SK-N-SH (cell line): Measurements from ENCODE around the gene MBD2. TPM values are rescaled to one million over a fixed set of nuclear protein-coding genes. Genes with fewer than 3 reads are reported as not detected.

Experiments used
- CTCF ChIA-PET: fragments of 300-600, 350-600 bp; formaldehyde crosslinking; extraction: SDS; loops from one replicate; lab custom pipeline; 2021; lab: Yijun Ruan, JAX
- POLR2A ChIA-PET: fragments of 350-600 bp; sonication (Branson Sonifier 250); formaldehyde crosslinking; extraction: SDS; loops from one replicate; lab custom pipeline; 2020; ENCODE audit warnings: antibody characterized with exemption, inconsistent platforms; lab: Yijun Ruan, JAX
- DNase-seq: peaks from one replicate; pipeline ENCODE4 v3.0.0; 2012
- H2AFZ ChIP-seq: fragments of 200-600 bp; sonication (generic); 2 replicates; pipeline ENCODE4 v1.8.1; 2016; ENCODE audit warnings: antibody characterized with exemption, mild to moderate bottlenecking, low read depth
- H3F3A ChIP-seq: fragments of 200-600 bp; sonication (generic); replicated peaks from 2 replicates; pipeline ENCODE3; 2016; ENCODE audit warnings: antibody characterized with exemption, mild to moderate bottlenecking; ENCODE audit not compliant: insufficient read depth
- H3K27ac ChIP-seq, 2 experiments: fragments of 200-500 bp in 1 of 2; fragments of 200-600 bp in 1 of 2; sonication (Bioruptor generic) in 1 of 2; sonication (generic), shearing (Covaris generic) in 1 of 2; 2 replicates each; pipeline versions ENCODE4 v1.5.1 to v1.6.1; 2014 to 2016; ENCODE audit warnings: low read depth in 2 of 2, inconsistent platforms in 1 of 2, low read length in 1 of 2, mild to moderate bottlenecking in 1 of 2, mixed read lengths in 1 of 2
- H3K27me3 ChIP-seq: fragments of 200-600 bp; sonication (generic), shearing (Covaris generic); 2 replicates; pipeline ENCODE4 v1.6.1; 2016; ENCODE audit warnings: mixed run types; ENCODE audit not compliant: insufficient read depth
- H3K36me3 ChIP-seq, 2 experiments: fragments of 200-500 bp in 1 of 2; fragments of 200-600 bp in 1 of 2; sonication (Bioruptor generic) in 1 of 2; sonication (generic) in 1 of 2; replicated peaks in 1 of 2; 2 replicates each; pipeline versions ENCODE3 to v1.5.1; 2014 to 2016; ENCODE audit warnings: low read length in 1 of 2, mild to moderate bottlenecking in 1 of 2; ENCODE audit not compliant: insufficient read depth in 2 of 2, control insufficient read depth in 1 of 2
- H3K4me1 ChIP-seq, 2 experiments: fragments of 200-500 bp in 1 of 2; fragments of 200-600 bp in 1 of 2; sonication (Bioruptor generic) in 1 of 2; sonication (generic), shearing (Covaris generic) in 1 of 2; 2 replicates each; pipeline versions ENCODE4 v1.5.1 to v1.6.1; 2014 to 2016; ENCODE audit warnings: low read depth in 1 of 2, low read length in 1 of 2, mixed run types in 1 of 2; ENCODE audit not compliant: insufficient read depth in 2 of 2, control insufficient read depth in 1 of 2
- H3K4me2 ChIP-seq: fragments of 200-600 bp; sonication (generic), shearing (Covaris generic); 2 replicates; pipeline ENCODE4 v1.6.1; 2017; ENCODE audit warnings: mixed run types
- H3K4me3 ChIP-seq, 2 experiments: fragments of 200-500 bp in 1 of 2; fragments of 200-600 bp in 1 of 2; sonication (Bioruptor generic) in 1 of 2; sonication (generic), shearing (Covaris generic) in 1 of 2; 2 replicates each; pipeline versions ENCODE4 v1.5.1 to v1.8.1; 2014 to 2016; ENCODE audit warnings: low read depth in 2 of 2, inconsistent platforms in 1 of 2, low read length in 1 of 2, mild to moderate bottlenecking in 1 of 2, mixed read lengths in 1 of 2, moderate library complexity in 1 of 2
- H3K79me2 ChIP-seq: fragments of 200-600 bp; sonication (generic); 2 replicates; pipeline ENCODE4 v1.8.1; 2017; ENCODE audit warnings: mild to moderate bottlenecking; ENCODE audit not compliant: insufficient read depth
- H3K9ac ChIP-seq: fragments of 200-600 bp; sonication (generic); 2 replicates; pipeline ENCODE4 v1.6.1; 2017; ENCODE audit warnings: mixed run types
- H3K9me2 ChIP-seq: fragments of 200-600 bp; sonication (generic); 2 replicates; pipeline ENCODE4 v1.6.1; 2017; ENCODE audit warnings: mixed run types
- H3K9me3 ChIP-seq: fragments of 200-600 bp; sonication (generic); 2 replicates; pipeline ENCODE4 v1.6.1; 2017; ENCODE audit warnings: mixed run types, mild to moderate bottlenecking, moderate library complexity
- H4K20me1 ChIP-seq: fragments of 200-600 bp; sonication (generic); 2 replicates; pipeline ENCODE4 v1.6.1; 2017; ENCODE audit warnings: mild to moderate bottlenecking, mixed run types; ENCODE audit not compliant: insufficient read depth
- CHD2 ChIP-seq: fragments of 150-350 bp; IDR thresholded peaks from 2 replicates; pipeline ENCODE4 v1.6.1; 2018; ENCODE audit warnings: low read length; ENCODE audit not compliant: partially characterized antibody
- ELF1 ChIP-seq: IDR thresholded peaks from 2 replicates; pipeline ENCODE4 v1.4.0; 2012
- FOSL2 ChIP-seq: IDR thresholded peaks from 2 replicates; pipeline ENCODE4 v1.4.0; 2012; ENCODE audit warnings: low read depth, mild to moderate bottlenecking, moderate library complexity, borderline replicate concordance
- GATA2 ChIP-seq: sonication (generic); formaldehyde crosslinking; IDR thresholded peaks from 2 replicates; pipeline ENCODE4 v1.5.0; 2020; ENCODE audit warnings: mild to moderate bottlenecking, missing genetic modification reagents
- JUND ChIP-seq: IDR thresholded peaks from 2 replicates; pipeline ENCODE4 v1.4.0; 2012
- MEF2A ChIP-seq: IDR thresholded peaks from 2 replicates; pipeline ENCODE4 v1.4.0; 2012; ENCODE audit warnings: low read depth, borderline replicate concordance
- MXI1 ChIP-seq: IDR thresholded peaks from 2 replicates; pipeline ENCODE4 v1.6.1; 2012; ENCODE audit warnings: mild to moderate bottlenecking, low read depth, low read length, improper control_type of control experiment
- NFIC ChIP-seq: IDR thresholded peaks from 2 replicates; pipeline ENCODE4 v1.4.0; 2012; ENCODE audit warnings: borderline replicate concordance
- RAD21 ChIP-seq: IDR thresholded peaks from 2 replicates; pipeline ENCODE4 v1.6.1; 2012; ENCODE audit warnings: mild to moderate bottlenecking, low read length
- RCOR1 ChIP-seq: fragments of 150-350 bp; IDR thresholded peaks from 2 replicates; pipeline ENCODE4 v1.6.1; 2017; ENCODE audit warnings: antibody characterized with exemption, low read length
- RXRA ChIP-seq: IDR thresholded peaks from 2 replicates; pipeline ENCODE4 v1.4.0; 2012; ENCODE audit warnings: low read depth, mild to moderate bottlenecking, borderline replicate concordance
- SIN3A ChIP-seq: IDR thresholded peaks from 2 replicates; pipeline ENCODE4 v1.6.1; 2012; ENCODE audit warnings: low read depth, mild to moderate bottlenecking, low read length, moderate library complexity, borderline replicate concordance
- SMC3 ChIP-seq: IDR thresholded peaks from 2 replicates; pipeline ENCODE4 v1.6.1; 2012; ENCODE audit warnings: low read depth, low read length, improper control_type of control experiment
- TAF1 ChIP-seq: IDR thresholded peaks from 2 replicates; pipeline ENCODE4 v1.6.1; 2012; ENCODE audit warnings: low read depth, mild to moderate bottlenecking, low read length, moderate library complexity, borderline replicate concordance
- YY1 ChIP-seq: IDR thresholded peaks from 2 replicates; pipeline ENCODE4 v1.4.0; 2012; ENCODE audit warnings: low read depth, mild to moderate bottlenecking
- WGBS: methylation state at CpG from one replicate; pipeline ENCODE4 v1.1.6; 2017; ENCODE audit warnings: low lambda C conversion rate; 5-methylcytosine and 5-hydroxymethylcytosine counted together
- polyA plus RNA-seq, 3 experiments: library from polyadenylated mRNA; depleted of rRNA; stranded (reverse); fragments of >200 nt; gene quantifications; 2 replicates each; pipeline ENCODE4 v1.2.3, GENCODE V29; 2012
- TF ChIP-seq, protein P1 (sequence below): fragments of 150-350 bp; IDR thresholded peaks from 2 replicates; pipeline ENCODE4 v1.6.1; 2016; ENCODE audit warnings: mild to moderate bottlenecking, low read depth, low read length

MBD2 gene
- polyA plus RNA-seq, 1 of the 3 experiments (the other 2 are of a cell fraction), result 12.5 TPM

DNA sequence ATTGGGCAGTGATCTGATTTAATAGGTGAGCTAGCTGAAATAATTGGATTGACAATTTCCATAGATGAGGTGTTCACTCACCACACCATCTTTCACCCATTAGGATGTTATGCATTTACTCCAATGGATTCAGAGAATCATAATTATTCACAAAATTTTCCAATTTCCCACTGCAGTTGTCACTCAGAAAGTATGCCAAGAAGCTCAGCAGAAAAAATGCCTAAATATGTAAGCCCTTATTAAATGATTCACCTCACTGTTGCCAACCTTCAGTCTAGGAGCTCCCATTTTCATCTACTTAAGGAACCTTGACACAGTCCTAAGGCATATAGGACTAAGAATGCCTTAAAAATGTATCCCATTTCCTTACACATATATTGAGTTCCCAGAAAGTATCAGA lies 94.3 kb downstream of the MBD2 start:
- peaks cover 13% of the 10 kb centered on the region for H3F3A ChIP-seq
- no peak for TF ChIP-seq JUND
- no peak for TF ChIP-seq RCOR1
- no peak for TF ChIP-seq GATA2 (CRISPR knock-in tag)
- no peak for TF ChIP-seq SMC3
- TF ChIP-seq FOSL2, result no peak
- TF ChIP-seq RAD21, result no peak
- TF ChIP-seq SIN3A, result no peak
- TF ChIP-seq, protein P1, sequence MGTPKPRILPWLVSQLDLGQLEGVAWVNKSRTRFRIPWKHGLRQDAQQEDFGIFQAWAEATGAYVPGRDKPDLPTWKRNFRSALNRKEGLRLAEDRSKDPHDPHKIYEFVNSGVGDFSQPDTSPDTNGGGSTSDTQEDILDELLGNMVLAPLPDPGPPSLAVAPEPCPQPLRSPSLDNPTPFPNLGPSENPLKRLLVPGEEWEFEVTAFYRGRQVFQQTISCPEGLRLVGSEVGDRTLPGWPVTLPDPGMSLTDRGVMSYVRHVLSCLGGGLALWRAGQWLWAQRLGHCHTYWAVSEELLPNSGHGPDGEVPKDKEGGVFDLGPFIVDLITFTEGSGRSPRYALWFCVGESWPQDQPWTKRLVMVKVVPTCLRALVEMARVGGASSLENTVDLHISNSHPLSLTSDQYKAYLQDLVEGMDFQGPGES, result no peak
- no peak for TF ChIP-seq CHD2
- TF ChIP-seq RXRA, result no peak
- TF ChIP-seq MXI1, result no peak
- TF ChIP-seq ELF1, result no peak
- no peak for TF ChIP-seq NFIC
- no peak for TF ChIP-seq YY1
- no peak for TF ChIP-seq TAF1
- no peak overlapping the region for H3K27ac ChIP-seq
- no peak overlapping the region for H3K9ac ChIP-seq
- H3K4me1 ChIP-seq, result peaks cover 0 to 14% of the 10 kb centered on the region in 2 experiments; a peak in 1 of 4 replicates
- H2AFZ ChIP-seq, result no peak overlapping the region
- no peaks in the 10 kb centered on the region for H3K9me3 ChIP-seq
- no peak for DNase-seq
- H3K79me2 ChIP-seq, result no peaks in the 10 kb centered on the region
- H3K27me3 ChIP-seq, result no peaks in the 10 kb centered on the region
- H3K9me2 ChIP-seq, result no peaks in the 10 kb centered on the region
- H4K20me1 ChIP-seq, result no peaks in the 10 kb centered on the region
- POLR2A ChIA-PET, result no interaction called here
- no peak overlapping the region for H3K4me2 ChIP-seq
- no peaks in the 10 kb centered on the region for H3K36me3 ChIP-seq
- H3K4me3 ChIP-seq, result no peak overlapping the region
- CTCF ChIA-PET, result interaction anchor here (1.2 to 5.6 kb wide), 4 partner anchors 12 to 563 kb away, joined by 3 to 46 read pairs (median 4); no protein-coding TSS in a partner anchor

DNA sequence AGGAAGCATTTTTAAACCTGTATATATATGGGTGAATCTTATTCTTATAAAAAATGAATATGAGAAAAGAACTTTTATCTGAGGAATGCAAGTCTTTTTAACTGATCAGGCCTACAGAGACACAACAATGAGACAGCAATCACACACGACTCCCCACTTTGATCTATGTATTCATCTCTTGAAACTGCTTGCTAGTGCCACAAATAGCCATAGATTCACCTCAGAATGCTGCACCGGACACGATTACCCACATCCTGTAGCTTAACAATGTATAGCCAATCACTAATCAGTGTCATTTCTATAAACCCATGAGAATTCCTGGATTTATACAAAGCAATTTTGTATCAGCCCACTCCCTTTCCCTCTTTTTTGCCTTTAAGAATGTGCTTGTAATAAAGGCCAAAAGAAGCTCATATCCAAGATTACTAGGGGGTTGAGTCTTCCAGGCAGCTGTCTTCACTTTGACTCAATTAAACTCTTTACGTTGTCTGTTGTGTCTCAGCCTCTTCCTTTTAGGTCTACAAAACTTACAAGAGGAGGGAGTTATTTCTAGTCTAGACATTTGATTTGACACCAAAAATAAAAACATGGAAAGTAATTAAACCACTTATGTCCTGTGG lies 94.9 kb downstream of the MBD2 start:
- Histone ChIP-seq H3K9ac (no peak overlapping the region), H3K36me3 (no peaks in the 10 kb centered on the region), H3K79me2 (no peaks in the 10 kb centered on the region), H3F3A (peaks cover 11% of the 10 kb centered on the region), H3K4me2 (no peak overlapping the region), H3K4me1 (peaks cover 0 to 14% of the 10 kb centered on the region in 2 experiments; a peak in 1 of 4 replicates), H2AFZ (no peak overlapping the region), H3K27me3 (no peaks in the 10 kb centered on the region), H3K27ac (no peak overlapping the region), H3K9me3 (no peaks in the 10 kb centered on the region), H3K4me3 (no peak overlapping the region), H3K9me2 (no peaks in the 10 kb centered on the region), H4K20me1 (no peaks in the 10 kb centered on the region)
- ChIA-PET POLR2A (no interaction called here), CTCF (interaction anchor here (1.0 to 5.6 kb wide), 5 partner anchors 11 to 562 kb away, joined by 3 to 46 read pairs (median 4); no protein-coding TSS in a partner anchor)
- no peak for TF ChIP-seq RCOR1
- no peak for TF ChIP-seq MXI1
- no peak for TF ChIP-seq MEF2A
- no peak for TF ChIP-seq RAD21
- TF ChIP-seq GATA2 (CRISPR knock-in tag), result no peak
- TF ChIP-seq CHD2, result no peak
- no peak for DNase-seq
- 63% methylated on average over 4 of the region's 4 CpGs for WGBS
